SIG-M5 treated with dmso at 0.1 percent for 504 hours (cell line): ENCODE results near the gene NBEAL1.
"Not testable (repeated sequence)": the region's sequence is repeated elsewhere in the genome, so short reads cannot be mapped to it uniquely, and the experiment has no call there.

Source experiments
- DNase-seq: peaks from one replicate; lab custom pipeline; 2025; ENCODE audit not compliant: unreplicated experiment; lab: John Stamatoyannopoulos, UW

NBEAL1 gene

GRCh38 chr2:203110496-203110895, 95.8 kb downstream of the NBEAL1 start:
- DNase-seq: not testable (repeated sequence)

DNA sequence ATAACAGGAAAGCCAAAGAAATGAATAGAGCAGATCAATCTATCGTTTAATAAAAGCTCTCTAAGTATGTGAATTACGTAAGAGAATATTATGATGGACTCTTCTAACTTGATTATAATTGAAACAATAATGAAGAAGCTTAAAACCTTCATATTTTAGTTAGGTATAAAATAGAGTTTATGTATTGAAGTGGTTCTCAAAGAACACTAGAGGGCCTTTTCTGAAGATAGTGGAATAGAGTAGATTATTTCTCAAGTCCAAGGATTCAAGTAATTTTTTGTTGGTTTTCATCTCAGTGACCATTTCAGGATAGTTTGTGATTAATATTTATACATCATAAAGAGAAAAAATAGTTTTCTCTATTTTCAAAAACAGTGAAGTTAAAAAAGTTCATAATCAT, 97.7 kb downstream of the NBEAL1 start:
- DNase-seq: no peak

GRCh38 chr2:203115201-203115700, 100.6 kb downstream of the NBEAL1 start:
- not testable (repeated sequence) for DNase-seq

DNA sequence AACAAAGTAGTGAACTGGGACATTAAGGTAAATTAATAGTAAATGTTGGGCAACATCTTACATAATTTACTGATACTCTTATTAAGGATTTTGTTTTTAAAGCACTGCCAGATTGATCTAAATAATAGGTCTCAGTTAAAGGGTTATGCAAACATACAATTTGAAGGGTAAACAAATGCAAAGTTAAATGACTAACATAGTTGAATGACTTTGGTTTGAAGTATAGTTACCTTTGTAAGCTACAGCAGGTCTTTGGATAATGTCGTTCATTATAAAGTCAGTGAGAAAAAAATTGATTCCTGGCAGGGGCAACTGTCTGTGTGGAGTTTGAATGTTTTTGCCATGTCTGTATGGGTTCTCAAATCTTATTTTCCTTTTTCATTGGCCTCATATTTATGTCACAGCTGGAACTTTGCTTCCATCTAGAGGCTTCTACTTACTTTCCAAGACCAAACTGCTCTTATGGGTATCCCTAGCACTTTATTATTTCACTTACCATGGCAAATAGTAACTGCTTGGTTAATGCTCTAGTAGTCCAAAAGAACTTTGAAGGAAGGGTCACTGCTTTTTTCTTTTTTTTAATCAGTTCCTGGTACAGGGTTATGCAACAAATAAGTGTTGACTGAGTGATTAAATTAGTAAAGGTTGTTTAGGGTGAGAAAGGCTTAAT, 107.8 kb downstream of the NBEAL1 start:
- no peak for DNase-seq

- no peak for DNase-seq
Observed at GRCh38 chr2:203126996-203127395, 112.3 kb downstream of the NBEAL1 start.

DNA sequence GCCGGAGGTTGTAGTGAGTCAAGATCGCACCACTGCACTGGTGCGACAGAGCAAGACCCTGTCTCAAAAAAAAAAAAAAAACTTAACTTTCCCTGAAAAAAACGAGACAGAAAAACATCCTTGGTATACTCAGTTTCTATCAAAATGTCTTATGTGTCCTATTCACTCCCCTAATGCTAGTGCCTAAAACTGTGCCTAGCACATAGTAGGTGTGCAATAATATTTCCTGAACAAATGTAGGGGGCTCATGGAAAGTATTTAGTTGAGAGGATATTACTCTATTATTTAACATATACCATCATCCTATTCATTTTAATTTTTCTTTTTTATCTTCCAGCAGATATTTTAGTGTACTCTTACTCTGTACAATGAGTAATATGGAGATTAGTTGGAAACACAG, 120.4 kb downstream of the NBEAL1 start:
- no peak for DNase-seq

- no peak for DNase-seq
Observed at GRCh38 chr2:203143391-203143790, 128.7 kb downstream of the NBEAL1 start.

- no peak for DNase-seq
Observed at GRCh38 chr2:203149194-203149593, 134.5 kb downstream of the NBEAL1 start.

- no peak for DNase-seq
Observed at GRCh38 chr2:203155406-203155805, 140.7 kb downstream of the NBEAL1 start.

DNA sequence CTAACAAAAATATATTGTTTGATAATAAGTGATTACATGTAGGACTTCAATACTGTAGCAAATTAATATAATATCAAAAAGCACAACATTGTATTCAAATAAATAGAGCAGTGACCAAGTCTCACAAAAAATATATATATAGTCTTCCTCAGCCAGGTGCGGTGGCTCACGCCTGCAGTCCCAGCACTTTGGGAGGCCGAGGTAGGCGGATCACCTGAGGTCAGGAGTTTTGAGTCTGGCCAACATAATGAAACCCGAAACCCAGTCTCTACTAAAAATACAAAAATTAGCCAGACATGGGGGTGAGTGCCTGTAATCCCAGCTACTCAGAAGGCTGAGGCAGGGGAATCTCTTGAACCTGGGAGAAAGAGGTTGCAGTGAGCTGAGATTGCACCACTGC, 148.0 kb downstream of the NBEAL1 start:
- DNase-seq: not testable (repeated sequence)

- no peak for DNase-seq
Observed at GRCh38 chr2:203164311-203164935, 149.7 kb downstream of the NBEAL1 start.

GRCh38 chr2:203167751-203168150, 153.1 kb downstream of the NBEAL1 start:
- DNase-seq: no peak

- DNase-seq: no peak
Observed at GRCh38 chr2:203170502-203170901, 155.8 kb downstream of the NBEAL1 start.

GRCh38 chr2:203175371-203175770, 160.7 kb downstream of the NBEAL1 start:
- DNase-seq: no peak

DNA sequence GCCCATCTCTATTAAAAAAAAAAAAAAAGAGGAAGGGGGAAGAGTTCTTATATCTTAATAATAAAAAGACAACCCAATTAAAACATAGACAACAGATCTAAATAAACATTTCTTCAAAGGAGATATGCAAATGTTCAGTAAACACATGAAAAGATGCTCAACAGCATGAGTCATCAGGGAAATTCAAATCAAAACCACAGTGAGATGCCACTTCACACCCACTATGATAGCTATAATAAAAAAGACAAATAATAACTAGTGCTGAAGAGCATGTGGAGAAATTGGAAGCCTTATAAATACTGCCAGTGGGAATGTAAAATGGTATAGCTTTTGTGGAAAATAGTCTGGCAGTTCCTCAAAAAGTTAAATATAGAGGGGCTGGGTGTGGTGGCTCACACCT, 162.7 kb downstream of the NBEAL1 start:
- no peak for DNase-seq

- DNase-seq: no peak
Observed at GRCh38 chr2:203185864-203186263, 171.2 kb downstream of the NBEAL1 start.

GRCh38 chr2:203190547-203190946, 175.9 kb downstream of the NBEAL1 start:
- DNase-seq: not testable (repeated sequence)

DNA sequence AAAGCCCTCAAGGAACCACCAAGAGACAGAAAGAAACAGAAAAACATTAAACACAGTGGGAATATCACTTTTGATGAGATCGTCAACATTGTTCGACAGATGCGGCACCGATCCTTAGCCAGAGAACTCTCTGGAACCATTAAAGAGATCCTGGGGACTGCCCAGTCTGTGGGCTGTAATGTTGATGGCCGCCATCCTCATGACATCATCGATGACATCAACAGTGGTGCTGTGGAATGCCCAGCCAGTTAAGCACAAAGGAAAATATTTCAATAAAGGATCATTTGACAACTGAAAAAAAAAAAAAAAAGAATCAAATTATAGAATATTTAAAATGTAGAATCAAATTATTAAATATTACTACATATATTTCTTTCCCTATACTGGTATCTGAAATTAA, 176.4 kb downstream of the NBEAL1 start:
- not testable (repeated sequence) for DNase-seq

DNA sequence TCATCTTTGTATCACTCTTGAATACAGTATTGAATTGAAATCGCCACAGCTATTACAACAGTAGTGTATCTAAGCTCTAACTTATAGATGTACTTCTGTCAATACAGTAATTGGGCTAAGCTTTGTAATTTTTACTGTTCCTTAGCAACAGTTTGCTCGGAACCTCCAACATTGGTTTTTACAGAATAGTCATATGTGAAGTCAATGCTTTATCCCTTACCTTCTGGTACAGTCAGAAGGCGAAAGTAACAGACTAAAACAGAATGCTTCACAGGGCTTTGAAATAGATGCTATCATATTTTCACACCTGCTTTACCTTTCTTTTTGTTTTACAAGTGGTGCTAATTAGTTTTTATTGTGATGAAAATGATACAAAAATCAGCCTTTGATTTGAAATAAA, 177.3 kb downstream of the NBEAL1 start:
- DNase-seq: no peak

- no peak for DNase-seq
Observed at GRCh38 chr2:203195331-203196036, 180.8 kb downstream of the NBEAL1 start.

DNA sequence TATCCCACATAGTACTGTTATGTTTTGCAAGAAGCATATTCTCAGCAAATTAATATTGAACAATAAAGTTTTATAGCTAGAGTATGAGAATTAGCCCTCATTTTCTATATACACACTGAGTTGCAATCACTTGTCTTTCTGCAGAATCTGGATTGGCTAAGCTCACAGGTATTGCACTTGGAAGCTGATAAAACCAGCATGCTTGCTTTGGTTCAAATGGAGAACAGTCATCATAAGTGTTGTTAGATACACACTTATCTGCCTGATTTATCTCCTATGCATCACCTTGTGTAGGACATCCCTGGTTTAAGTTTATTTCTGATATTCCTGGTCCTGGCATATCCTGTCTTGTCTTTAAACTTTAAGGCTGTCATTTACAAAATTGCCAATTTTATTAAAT, 186.2 kb downstream of the NBEAL1 start:
- no peak for DNase-seq

GRCh38 chr2:203201426-203201825, 186.8 kb downstream of the NBEAL1 start:
- no peak for DNase-seq
